ENCODE results near the gene DNM3. TPM values are rescaled to one million over a fixed set of nuclear protein-coding genes. Genes with fewer than 3 reads are reported as not detected.

DNM3 gene
- total and polyA plus RNA-seq, 2 experiments from 2014 or later = 5.2 to 12.2 TPM

GRCh38 chr1:171973421-171973820 is 132.1 kb downstream of the DNM3 start:
- Histone ChIP-seq H2AFZ (no peak overlapping the region), H3K36me3 (ENCODE audit: insufficient read depth) (no peaks in the 10 kb centered on the region), H4K20me1 (replicated peaks; ENCODE audit: insufficient read depth) (no peaks in the 10 kb centered on the region), H3K27me3 (ENCODE audit: insufficient read depth) (no peaks in the 10 kb centered on the region), H3K4me1 (ENCODE audit: insufficient read depth) (peaks cover 16% of the 10 kb centered on the region), H3K79me2 (replicated peaks; ENCODE audit: insufficient read depth) (no peaks in the 10 kb centered on the region), H3K4me3 (no peak overlapping the region), H3K27ac (ENCODE audit: low read depth) (no peak overlapping the region), H3K9me2 (ENCODE audit: insufficient read depth) (no peaks in the 10 kb centered on the region), H3K4me2 (no peak overlapping the region), H3F3A (replicated peaks; ENCODE audit: low read depth) (no peaks in the 10 kb centered on the region)
- H3K4me3 Mint-ChIP-seq = no peak overlapping the region
- ATAC-seq (no peak), DNase-seq (ENCODE audit: low spot score) (no peak)
- H3K9me3 Mint-ChIP-seq = no peaks in the 10 kb centered on the region
- H3K4me1 Mint-ChIP-seq = peaks cover 14% of the 10 kb centered on the region
- no peak for TF ChIP-seq CTCF (conservative IDR thresholded peaks at IDR 0.05; ENCODE audit: low read depth in 2 of 2)
- TF ChIP-seq REST (IDR thresholded peaks at IDR 0.05; ENCODE audit: unreplicated experiment) = no peak
- TF ChIP-seq ZNF462 (CRISPR knock-in tag; IDR thresholded peaks at IDR 0.05) = no peak
- no peak for TF ChIP-seq EZH2phosphoT487 (IDR thresholded peaks at IDR 0.05; ENCODE audit: unreplicated experiment)
- no peak for TF ChIP-seq ETS1 (IDR thresholded peaks at IDR 0.05)
- TF ChIP-seq ZNF114 (CRISPR knock-in tag; IDR thresholded peaks at IDR 0.05) = no peak
- TF ChIP-seq NANOG (IDR thresholded peaks at IDR 0.05; ENCODE audit: borderline replicate concordance) = no peak
- TF ChIP-seq CREB1 (CRISPR knock-in tag; IDR thresholded peaks at IDR 0.05; ENCODE audit: low read depth) = no peak
- TF ChIP-seq EZH2 (IDR thresholded peaks at IDR 0.05; ENCODE audit: low read depth, unreplicated experiment) = no peak
- TF ChIP-seq POLR2AphosphoS5 (IDR thresholded peaks at IDR 0.05; ENCODE audit: low read depth) = no peak
- H3K27ac Mint-ChIP-seq = no peak overlapping the region
- no peaks in the 10 kb centered on the region for H3K27me3 Mint-ChIP-seq (ENCODE audit: insufficient read depth, low read depth, poor library complexity)
- no peaks in the 10 kb centered on the region; the same call in 2 of the 3 replicates for H3K36me3 Mint-ChIP-seq (ENCODE audit: low read depth)
